Erythroblast (primary cell): ENCODE measurements around the gene WRAP73.

Source experiments
- GATA1 ChIP-seq: IDR thresholded peaks from 2 replicates; pipeline ENCODE4 v1.6.1; 2011; ENCODE audit warnings: low read depth, mild to moderate bottlenecking, control low read depth, low read length, moderate library complexity
- POLR2A ChIP-seq: IDR thresholded peaks from 2 replicates; pipeline ENCODE4 v1.6.1; 2011; ENCODE audit warnings: mild to moderate bottlenecking, low read length

GRCh38 chr1:3695326-3696217, 45.7 kb upstream of the WRAP73 start:
- TF ChIP-seq POLR2A (no peak), GATA1 (no peak)
